ENCODE data around the gene NISCH.

Gene NISCH

GRCh38 chr3:52512727-52513126, 57.3 kb downstream of the NISCH start:
- DNase-seq (ENCODE audit: low read depth, low spot score) = no peak

DNA sequence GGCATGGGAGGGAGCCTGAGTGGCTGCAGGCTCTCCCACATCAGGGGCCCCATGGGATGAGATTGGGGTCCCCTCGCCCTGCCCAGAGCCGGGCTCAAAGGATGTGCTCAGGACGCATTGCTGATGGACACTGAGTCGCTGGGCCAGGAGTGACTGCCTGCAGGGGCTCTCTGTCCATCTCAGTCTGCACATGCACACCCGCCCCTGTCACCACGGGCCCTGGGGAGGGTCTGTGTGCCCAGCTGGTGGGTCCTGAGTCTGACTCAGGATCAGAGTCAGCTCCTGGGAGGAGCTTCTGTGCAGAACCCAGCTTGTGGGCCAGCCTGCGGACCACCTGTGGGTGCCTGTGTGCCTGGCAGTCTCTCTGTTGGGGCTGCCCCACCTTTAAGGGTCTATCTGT, 57.9 kb downstream of the NISCH start:
- DNase-seq (ENCODE audit: low read depth, low spot score) = no peak

- no peak for DNase-seq (ENCODE audit: low read depth, low spot score)
Observed at GRCh38 chr3:52514576-52514975, 59.2 kb downstream of the NISCH start.

DNA sequence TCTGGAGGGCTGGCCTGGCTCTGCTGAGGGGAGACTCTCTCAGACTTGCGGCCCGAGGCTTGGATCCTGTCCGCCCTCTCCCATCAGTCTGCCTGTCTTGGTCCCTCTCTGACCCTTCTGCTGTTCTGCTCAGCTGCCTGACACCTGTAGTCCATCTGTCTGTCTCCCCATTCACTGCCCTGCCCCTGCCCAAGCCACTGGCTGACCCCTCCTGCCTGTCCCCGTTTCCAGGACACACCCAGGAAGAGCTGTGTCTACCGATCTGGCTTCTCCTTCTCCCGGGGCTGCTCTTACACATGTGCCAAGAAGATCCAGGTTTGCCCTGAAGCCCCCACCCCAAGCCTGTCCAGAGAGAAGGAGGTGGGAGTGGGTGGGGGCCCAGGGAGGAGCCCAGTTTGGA, 59.8 kb downstream of the NISCH start:
- DNase-seq (ENCODE audit: low read depth, low spot score) = no peak

- no peak for DNase-seq (ENCODE audit: low read depth, low spot score)
Observed at GRCh38 chr3:52516509-52517195, 61.2 kb downstream of the NISCH start.

DNA sequence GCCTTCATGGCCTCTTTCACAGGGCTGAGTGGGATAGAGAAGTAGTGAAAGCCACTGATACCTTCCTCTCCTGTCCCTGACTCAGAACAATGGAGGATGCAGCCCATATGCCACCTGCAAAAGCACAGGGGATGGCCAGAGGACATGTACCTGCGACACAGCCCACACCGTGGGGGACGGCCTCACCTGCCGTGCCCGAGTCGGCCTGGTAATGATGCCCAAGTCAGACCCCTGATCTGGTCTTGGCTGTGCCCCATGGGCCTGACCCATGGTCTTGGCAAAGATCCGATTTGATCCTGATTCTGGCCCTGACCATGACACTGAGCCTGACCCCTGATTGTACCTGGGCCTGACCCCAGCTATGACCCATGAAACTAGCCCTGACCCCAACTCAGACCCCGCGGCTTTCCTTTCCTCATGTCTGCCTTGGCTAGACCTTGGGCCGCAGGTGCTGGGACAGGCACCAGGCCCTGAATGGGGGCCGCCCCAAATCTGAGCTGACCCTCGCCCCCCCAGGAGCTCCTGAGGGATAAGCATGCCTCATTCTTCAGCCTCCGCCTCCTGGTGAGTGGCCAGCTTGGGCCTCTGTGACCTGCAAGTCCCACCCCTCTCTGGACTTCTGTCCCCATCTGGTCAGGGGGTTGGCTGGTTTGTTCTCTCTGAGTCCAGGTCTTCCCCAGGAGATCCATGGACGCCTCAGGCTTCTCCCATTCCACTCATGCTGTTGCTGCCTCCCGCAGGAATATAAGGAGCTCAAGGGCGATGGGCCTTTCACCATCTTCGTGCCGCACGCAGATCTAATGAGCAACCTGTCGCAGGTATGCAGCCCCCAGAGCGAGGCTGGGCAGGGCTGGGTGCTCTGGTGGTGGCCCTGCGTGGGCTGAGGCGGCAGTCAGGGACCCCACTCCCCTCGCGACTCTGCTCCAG, 62.7 kb downstream of the NISCH start:
- no peak for DNase-seq (ENCODE audit: low read depth, low spot score)

DNA sequence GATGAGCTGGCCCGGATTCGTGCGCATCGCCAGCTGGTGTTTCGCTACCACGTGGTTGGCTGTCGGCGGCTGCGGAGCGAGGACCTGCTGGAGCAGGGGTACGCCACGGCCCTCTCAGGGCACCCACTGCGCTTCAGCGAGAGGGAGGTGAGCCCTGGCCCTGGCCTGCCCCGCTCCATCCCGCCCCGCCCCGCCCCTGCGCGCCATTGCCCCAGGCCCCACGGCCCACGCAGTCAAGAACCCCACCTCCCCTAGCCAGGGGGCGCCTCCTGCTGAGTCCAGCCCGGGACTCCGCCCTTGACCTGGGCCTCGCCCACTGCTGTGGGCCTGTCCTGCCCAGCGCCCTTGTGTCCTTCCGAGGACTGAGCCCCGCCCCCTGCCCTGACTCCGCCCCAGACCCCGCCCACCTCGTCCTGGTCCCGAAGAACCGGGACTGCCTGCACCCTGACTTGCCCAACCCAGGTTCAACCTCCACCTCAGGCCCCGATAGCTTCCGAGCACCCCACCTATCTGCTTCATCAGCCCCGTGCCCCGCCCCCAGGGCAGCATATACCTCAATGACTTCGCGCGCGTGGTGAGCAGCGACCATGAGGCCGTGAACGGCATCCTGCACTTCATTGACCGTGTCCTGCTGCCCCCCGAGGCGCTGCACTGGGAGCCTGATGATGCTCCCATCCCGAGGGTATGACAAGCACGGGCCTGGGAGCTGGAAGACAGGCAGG, 63.5 kb downstream of the NISCH start:
- DNase-seq (ENCODE audit: low read depth, low spot score) = no peak

- DNase-seq (ENCODE audit: low read depth, low spot score) = no peak
Observed at GRCh38 chr3:52519445-52520140, 64.2 kb downstream of the NISCH start.

DNA sequence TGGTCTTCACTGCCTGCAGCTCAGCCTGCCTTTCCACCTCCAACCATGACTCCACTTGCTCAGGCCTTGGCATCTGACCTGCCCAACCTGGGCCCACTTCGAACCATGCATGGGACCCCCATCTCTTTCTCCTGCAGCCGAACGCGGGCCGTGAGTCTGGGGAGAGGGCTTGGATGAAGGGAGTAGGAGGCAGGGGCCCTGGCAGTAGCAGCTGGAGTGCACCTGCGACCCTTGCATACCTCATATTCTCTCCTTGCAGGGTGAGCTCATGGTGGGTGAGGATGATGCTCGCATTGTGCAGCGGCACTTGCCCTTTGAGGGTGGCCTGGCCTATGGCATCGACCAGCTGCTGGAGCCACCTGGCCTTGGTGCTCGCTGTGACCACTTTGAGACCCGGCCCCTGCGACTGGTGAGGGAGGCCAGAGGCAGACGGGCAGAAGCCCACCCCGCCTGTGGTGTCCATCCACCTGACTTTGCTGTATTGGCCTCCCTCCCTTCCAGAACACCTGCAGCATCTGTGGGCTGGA, 64.8 kb downstream of the NISCH start:
- no peak for DNase-seq (ENCODE audit: low read depth, low spot score)

- no peak for DNase-seq (ENCODE audit: low read depth, low spot score)
Observed at GRCh38 chr3:52520716-52521487, 65.5 kb downstream of the NISCH start.

DNA sequence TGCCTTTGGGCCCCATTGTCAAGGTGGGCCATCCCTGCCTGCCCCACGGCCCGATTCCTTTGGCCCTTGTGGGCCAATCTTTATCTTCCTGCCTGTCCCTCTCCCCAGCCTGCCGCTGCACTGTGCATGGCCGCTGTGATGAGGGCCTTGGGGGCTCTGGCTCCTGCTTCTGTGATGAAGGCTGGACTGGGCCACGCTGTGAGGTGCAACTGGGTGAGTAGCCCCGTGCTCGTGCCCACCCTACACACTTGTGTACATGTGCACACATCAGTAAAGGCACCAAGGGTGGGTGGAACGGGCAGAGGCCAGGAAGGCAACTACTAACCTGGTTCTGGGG, 66.1 kb downstream of the NISCH start:
- no peak for DNase-seq (ENCODE audit: low read depth, low spot score)

DNA sequence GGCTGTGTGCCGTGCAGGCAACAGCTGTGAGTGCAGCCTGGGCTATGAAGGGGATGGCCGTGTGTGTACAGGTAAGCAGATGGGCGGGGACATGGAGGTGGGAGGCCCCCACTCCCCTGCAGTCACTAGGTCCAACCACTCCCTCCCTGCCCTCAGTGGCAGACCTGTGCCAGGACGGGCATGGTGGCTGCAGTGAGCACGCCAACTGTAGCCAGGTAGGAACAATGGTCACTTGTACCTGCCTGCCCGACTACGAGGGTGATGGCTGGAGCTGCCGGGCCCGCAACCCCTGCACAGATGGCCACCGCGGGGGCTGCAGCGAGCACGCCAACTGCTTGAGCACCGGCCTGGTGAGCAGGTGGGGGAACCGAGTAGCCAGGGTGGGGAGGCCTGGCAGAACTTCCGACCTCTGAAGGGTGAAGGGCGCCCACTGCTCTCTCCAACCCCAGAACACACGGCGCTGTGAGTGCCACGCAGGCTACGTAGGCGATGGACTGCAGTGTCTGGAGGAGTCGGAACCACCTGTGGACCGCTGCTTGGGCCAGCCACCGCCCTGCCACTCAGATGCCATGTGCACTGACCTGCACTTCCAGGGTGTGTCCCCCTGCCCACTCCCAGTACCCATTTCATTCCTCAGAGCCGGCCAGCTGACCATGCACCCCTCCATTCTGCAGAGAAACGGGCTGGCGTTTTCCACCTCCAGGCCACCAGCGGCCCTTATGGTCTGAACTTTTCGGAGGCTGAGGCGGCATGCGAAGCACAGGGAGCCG, 66.7 kb downstream of the NISCH start:
- no peak for DNase-seq (ENCODE audit: low read depth, low spot score)

- no peak for DNase-seq (ENCODE audit: low read depth, low spot score)
Observed at GRCh38 chr3:52522651-52523251, 67.3 kb downstream of the NISCH start.

DNA sequence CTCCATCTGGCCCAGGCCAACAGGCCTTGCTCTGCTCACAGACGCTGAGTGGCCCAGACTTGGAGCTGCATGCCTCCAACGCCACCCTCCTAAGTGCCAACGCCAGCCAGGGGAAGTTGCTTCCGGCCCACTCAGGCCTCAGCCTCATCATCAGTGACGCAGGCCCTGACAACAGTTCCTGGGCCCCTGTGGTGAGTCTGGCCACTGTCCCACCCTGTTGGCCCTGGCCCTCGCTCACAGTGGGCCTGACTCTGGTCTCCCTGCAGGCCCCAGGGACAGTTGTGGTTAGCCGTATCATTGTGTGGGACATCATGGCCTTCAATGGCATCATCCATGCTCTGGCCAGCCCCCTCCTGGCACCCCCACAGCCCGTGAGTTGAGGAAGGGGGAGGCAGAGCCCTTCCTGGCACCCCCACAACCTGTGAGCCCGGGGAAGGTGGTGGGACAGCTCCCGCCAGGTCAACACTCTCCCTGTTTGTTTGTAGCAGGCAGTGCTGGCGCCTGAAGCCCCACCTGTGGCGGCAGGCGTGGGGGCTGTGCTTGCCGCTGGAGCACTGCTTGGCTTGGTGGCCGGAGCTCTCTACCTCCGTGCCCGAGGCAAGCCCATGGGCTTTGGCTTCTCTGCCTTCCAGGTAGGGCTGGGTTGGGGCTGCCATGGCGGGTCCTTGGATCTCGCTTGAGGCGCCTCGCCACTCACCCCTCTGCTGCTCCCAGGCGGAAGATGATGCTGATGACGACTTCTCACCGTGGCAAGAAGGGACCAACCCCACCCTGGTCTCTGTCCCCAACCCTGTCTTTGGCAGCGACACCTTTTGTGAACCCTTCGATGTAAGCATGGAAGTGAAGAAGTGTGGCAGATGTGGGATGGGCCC, 68.2 kb downstream of the NISCH start:
- no peak for DNase-seq (ENCODE audit: low read depth, low spot score)

DNA sequence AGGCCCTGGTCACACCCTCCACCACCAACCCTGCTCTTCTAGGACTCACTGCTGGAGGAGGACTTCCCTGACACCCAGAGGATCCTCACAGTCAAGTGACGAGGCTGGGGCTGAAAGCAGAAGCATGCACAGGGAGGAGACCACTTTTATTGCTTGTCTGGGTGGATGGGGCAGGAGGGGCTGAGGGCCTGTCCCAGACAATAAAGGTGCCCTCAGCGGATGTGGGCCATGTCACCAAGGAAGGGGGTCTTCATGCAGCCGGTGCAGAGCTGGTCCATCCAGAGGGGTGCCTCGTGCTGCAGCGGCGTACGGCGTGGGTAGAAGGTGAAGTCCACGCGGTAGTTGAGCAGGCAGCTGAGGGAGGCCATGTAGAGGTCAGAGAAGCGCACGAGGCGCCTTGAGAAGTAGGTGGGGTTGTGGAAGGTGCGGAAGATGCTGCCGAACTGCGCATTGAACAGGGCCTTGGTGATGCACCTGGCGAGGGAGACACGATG, 68.9 kb downstream of the NISCH start:
- DNase-seq (ENCODE audit: low read depth, low spot score) = no peak

DNA sequence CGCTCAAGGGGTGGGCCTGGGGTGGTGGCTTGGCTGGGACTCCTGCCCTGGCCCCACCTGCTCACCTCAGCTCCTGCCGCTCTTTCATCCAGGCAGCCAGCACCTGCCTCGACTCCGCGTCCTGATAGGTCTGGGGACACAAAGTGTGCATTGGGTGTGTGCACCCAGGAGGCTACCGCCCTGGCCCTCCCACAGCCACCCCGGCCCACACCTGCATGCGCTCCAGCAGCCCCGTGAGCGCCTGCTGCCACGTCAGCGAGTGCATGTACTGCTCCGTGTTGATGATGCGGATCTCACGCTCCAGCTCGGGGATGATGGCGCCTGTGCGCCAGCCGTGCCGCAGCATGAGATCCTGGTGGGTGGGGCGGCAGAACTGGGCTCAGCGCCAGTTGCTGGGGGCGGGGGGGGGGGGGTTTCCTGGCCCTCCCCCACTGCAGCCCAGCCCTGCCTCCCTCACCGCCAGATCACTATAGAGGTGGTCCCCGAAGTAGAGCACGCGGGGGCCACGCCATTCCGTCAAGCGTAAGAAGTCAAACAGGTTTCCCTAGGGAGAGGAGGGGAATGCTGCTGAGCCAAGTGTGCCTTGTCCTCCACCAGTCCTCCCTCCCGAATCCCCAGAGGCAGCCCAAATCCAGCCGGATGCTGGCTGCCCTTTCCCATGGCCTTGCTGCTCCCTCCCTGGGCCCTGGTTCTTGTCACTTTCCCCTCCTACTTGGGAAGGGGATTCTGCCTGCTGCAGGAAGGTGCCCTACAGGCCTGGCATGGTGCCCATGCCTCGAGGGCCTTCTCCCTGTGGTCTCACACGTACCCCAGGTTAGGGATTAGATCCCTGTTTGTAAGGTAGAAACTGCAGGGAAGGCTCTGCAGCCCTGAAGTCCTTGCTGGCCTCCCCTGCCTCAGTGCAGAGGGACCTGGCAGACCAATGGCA, 69.6 kb downstream of the NISCH start:
- DNase-seq (ENCODE audit: low read depth, low spot score) = no peak

All from activated naive CD8-positive, alpha-beta T cell treated with anti-CD3 and anti-CD28 coated beads, Interleukin-2, amount 50 U/mL, for 16 hours (primary cell).